GM19240 (cell line): ENCODE data around the gene P4HA1.
A peak's percentile ranks its signal among the peaks of the same experiment; 100 is the strongest.

ENCODE experiments used
- DNase-seq: peaks from one replicate; pipeline ENCODE4 v3.0.0; 2011; ENCODE audit warnings: low spot score; ENCODE audit not compliant: insufficient read length

The P4HA1 gene

DNA sequence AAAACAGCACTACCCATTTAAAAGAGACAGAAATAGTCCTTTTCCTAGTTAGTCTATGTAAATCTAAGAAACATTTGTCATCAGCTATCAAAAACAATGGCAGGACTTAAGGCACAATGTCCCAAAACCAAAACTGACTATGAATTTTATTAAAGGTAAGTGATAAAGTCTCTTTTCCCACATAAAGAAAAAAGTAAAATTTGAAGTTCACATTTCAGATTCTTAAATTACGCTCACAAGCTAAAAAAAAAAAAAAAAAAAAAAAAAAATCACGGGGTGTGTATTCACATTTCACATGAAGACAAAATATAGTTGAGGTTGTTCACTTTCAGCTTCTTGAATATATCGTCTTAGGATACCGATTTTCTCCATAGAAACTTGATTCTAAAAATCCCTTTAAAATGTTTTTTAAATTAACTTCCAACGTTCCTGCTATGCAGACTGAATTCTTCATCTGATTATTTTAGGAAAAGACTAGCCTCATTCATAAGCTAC is 1.6 kb downstream of the P4HA1 start:
- no peak for DNase-seq

GRCh38 chr10:73093922-73094850 is 2.5 kb downstream of the P4HA1 start:
- no peak for DNase-seq

DNA sequence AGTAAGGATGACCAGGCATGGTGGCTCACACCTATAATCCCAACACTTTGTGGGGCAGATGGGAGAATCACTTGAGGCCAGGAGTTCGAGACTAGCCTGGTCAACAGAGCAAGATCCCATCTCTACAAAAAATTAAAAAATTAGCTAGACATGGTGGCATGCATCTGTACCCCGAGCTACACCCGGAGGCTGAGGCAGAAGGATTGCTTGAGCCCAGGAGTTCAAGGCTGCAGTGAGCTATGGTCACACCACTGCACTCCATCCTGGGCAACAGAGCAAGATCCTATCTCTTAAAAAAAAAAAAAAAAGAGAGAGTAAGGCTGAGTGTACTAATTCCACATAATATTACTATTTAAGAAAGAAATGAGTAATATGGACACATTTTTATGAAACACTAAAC is 3.8 kb downstream of the P4HA1 start:
- DNase-seq = no peak

DNA sequence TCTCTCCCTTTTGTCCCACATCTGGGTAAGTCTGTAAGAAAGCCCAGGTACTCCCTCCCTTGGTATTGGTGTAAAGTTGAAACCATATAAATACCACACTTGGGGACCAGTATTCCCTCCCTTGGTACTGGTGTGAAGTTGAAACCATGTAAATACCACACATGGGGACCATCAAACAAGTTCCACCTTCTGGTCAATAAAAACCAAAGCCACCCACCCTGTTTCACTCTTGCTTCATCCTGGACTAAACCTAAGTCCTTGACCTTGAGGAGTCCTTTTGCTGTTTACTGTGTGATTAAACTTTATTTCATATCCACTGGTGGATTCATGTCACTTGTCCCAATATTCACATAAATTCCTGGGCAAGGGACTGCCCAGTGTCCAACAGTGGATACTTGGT is 8.4 kb downstream of the P4HA1 start:
- DNase-seq = no peak

- DNase-seq = no peak
These were observed 9.8 kb downstream of the P4HA1 start for GRCh38 chr10:73086816-73087215.

DNA sequence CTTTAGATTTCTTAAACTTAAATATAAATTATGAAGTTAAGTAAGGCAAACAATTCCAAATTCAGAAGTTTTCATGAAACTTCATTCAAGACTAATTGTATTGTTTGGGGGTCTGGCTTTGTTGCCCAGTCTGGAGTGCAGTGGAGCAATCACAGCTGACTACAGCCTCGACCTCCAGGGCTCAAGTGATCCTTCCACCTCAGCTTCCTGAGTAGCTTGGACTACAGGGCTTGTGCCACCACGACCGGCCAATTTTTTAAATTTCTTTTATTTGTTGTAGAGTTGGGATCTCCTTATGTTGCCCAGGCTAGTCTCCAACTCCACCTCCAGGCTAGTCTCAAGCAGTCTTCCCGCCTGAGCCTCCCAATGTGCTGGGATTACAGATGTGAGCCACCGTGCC is 12.5 kb downstream of the P4HA1 start:
- DNase-seq = no peak

DNA sequence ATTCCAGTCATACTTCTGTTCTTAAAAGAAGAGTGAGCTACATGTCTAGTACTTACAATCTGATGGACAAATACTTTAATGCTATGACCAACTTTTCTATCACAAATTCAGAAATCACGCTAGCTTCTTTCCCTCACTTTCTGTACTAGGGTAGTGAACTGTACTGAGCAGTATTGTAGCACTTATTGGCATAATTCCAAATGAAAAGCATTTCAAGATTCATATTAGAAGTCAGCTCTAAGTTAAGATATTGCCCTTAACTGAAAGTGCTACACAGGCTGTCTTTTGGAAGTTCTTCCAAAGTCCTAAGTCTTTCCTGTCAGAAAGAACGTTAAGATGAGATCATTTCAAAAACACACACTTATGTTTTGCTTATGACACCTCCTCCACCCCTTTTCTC is 13.4 kb downstream of the P4HA1 start:
- DNase-seq = no peak

- DNase-seq = no peak
These were observed 16.7 kb downstream of the P4HA1 start for GRCh38 chr10:73079779-73080541.

- no peak for DNase-seq
These were observed 20.1 kb downstream of the P4HA1 start for GRCh38 chr10:73076360-73077183.

- no peak for DNase-seq
These were observed 20.8 kb downstream of the P4HA1 start for GRCh38 chr10:73075829-73076228.

- no peak for DNase-seq
These were observed 23.0 kb downstream of the P4HA1 start for GRCh38 chr10:73073627-73074026.

GRCh38 chr10:73065441-73065840 is 31.2 kb downstream of the P4HA1 start:
- no peak for DNase-seq

DNA sequence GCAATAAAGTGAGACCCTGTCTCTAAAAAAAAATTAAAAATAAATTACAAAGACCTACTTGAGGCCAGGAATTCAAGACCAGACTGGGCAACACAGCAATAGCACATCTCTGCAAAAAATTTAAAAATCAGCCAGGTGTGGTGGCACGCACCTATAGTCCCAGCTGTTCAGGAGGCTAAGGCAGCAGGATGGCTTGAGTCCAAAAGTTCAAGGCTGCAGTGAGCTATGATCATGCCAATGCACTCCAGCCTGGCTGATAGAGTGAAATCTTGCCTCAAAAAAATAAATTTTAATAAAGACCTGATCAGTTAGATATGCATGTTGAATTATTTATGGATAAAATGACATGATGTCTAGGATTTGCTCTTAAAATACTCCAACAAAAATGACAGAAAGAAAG is 34.9 kb downstream of the P4HA1 start:
- no peak for DNase-seq

DNA sequence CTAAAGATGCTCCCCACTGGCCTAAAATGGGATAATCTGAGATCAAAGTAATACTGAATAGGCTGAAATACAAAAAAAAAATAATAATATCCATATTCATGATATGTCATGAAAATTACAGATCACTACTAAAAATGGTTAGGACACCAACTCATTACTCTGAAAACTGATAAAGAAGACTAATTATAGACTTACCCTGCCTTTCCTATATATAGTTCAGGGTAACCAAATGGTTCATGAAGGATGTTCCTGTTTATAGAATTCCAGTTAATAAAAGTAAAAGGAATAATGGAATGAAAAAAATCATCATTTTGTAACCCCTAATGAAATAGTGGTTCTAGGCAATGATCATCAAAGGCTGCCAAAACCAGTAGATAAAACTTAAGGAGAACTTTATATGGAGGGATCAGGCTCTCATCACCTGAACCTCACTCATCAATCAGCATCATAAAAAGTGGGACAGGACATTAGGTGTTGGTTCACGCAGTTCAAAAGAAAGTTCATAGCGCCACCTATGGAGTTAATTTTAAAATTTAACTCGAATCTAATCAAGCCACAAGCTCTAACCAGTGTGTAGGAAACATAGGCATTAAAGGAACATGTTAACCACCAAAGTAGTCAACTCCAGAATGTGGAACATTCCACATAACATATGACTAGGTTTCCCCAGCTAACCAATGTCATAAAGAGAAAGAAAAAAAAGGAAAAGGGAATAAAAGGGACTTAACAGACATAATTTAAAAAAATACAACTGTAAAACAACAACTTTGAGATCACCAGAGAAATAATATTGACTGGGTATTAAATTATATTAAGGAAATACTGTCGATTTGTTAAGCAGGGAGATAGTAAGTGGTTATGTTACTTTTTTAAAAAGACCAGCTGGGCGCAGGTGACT is 35.7 kb downstream of the P4HA1 start:
- peak; percentile 9 for DNase-seq

- DNase-seq = no peak
These were observed 36.5 kb downstream of the P4HA1 start for GRCh38 chr10:73060173-73060572.

DNA sequence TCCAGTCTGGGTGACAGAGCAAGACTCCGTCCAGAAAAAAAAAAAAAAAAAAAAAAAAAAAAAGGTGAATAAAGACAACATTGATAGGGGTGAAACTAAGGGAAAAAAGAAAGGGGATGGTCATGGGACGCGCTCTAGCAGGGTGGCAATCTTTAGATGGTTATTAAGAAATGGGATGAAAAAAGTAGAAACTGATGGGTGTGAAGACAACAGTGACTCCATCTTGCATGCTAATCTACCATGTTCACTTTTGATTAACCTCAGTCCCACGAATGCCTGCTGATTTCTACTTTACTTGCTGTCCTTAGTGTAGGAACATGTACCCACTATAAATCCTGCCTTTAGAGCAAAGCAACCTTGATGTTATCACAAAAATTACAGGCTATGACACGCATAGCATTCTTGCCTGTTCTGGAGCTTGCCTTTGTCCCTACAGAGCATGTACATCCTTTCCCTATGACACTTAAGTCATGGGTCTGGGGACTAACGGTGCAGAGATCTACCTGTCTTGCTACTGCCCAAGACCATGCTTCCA is 38.5 kb downstream of the P4HA1 start:
- no peak for DNase-seq

GRCh38 chr10:73054286-73054685 is 42.4 kb downstream of the P4HA1 start:
- no peak for DNase-seq

GRCh38 chr10:73053275-73053674 is 43.4 kb downstream of the P4HA1 start:
- no peak for DNase-seq

GRCh38 chr10:73044378-73045285 is 52.0 kb downstream of the P4HA1 start:
- no peak for DNase-seq
